HG03159 (cell line): ENCODE measurements around the gene COX20.
A peak's percentile ranks its signal among the peaks of the same experiment; 100 is the strongest.
"Not testable (repeated sequence)": the region's sequence is repeated elsewhere in the genome, so short reads cannot be mapped to it uniquely, and the experiment has no call there.

Source experiments
- ATAC-seq: cut with Tn5 transposase; IDR thresholded peaks from one replicate; pipeline ENCODE4 v1.9.1; 2021; ENCODE audit warnings: mild to moderate bottlenecking, moderate library complexity; ENCODE audit not compliant: unreplicated experiment

COX20 gene

GRCh38 chr1:244821134-244821533, 14.3 kb upstream of the COX20 start:
- no peak for ATAC-seq

DNA sequence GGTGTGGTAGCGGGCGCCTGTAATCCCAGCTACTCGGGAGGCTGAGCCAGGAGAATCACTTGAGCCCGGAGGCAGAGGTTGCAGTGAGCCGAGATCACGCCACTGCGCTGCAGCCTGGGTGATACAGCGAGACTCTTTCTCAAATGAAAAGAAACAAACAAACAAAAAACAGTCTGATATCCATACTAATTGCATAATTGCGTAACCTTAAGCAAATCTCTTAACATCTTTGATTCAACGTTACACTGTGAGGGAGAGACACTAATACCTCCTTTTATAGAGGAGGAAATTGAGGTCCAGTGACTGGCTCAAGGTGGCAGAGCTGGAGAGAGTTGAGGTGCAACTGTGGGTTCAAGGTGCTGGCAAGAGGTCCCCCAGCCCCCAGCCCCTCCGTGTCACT, 12.6 kb upstream of the COX20 start:
- ATAC-seq: no peak

DNA sequence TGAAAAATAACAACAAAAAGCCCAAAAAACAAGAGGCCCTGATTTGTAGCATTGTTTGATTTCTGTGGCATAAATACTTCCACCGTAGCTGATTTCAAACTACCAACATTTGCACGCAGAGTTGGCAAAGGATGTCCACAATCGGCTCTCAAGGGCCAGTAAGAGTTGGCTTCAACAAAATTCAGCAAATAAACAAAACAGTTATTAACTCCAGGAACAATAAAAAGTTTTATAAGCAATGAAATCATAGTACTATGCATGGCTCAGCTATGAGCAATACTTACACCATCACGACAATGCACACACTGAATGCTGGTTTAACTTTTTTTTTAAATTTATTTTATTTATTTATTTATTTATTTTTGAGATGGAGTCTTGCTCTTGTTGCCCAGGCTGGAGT, 8.7 kb upstream of the COX20 start:
- no peak for ATAC-seq

- no peak for ATAC-seq
Measured at GRCh38 chr1:244830639-244831038, 4.8 kb upstream of the COX20 start.

- ATAC-seq: not testable (repeated sequence)
Measured at GRCh38 chr1:244833260-244833659, 2.2 kb upstream of the COX20 start.

- ATAC-seq: peak; percentile 6
Measured at GRCh38 chr1:244833734-244834542, 1.5 kb upstream of the COX20 start.

DNA sequence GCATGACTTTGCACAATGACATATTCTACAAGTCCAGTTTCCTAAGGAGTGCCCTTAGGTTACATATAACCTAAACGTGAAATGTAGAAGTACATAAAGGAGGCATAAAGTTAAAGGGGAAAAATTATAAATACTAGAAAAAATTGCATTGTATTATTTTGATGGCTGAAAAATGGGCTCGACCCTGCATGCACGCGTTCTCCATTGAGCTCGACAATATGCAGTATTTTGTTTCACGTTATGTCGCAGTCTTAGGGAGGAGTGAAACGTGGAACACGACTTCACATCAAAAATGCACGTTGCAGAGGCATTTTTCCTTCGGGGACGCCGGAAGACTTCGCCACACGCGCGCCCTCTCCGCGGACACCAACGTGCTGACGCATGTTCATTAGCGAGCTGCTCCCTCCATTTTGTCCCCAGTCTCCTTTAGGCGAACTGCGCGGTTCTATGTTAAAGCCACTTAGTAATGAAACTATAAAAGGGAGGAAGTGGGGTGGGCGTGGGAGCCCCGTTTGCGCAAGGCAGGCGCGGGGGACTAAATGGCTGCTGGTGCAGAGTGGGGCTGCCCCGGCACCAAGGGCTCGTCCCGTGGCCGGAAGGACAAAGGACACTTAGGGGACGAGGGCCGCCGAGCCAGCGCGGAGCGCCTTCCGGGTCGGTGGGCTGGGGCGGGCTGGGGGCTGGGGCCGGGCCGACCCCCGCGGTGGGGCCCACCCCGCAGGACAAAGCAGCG, 749 bp upstream of the COX20 start:
- peak; percentile 59 for ATAC-seq

GRCh38 chr1:244836135-244836521, 670 bp downstream of the COX20 start:
- no peak for ATAC-seq

- no peak for ATAC-seq
Measured at GRCh38 chr1:244836584-244836983, 1.1 kb downstream of the COX20 start.

DNA sequence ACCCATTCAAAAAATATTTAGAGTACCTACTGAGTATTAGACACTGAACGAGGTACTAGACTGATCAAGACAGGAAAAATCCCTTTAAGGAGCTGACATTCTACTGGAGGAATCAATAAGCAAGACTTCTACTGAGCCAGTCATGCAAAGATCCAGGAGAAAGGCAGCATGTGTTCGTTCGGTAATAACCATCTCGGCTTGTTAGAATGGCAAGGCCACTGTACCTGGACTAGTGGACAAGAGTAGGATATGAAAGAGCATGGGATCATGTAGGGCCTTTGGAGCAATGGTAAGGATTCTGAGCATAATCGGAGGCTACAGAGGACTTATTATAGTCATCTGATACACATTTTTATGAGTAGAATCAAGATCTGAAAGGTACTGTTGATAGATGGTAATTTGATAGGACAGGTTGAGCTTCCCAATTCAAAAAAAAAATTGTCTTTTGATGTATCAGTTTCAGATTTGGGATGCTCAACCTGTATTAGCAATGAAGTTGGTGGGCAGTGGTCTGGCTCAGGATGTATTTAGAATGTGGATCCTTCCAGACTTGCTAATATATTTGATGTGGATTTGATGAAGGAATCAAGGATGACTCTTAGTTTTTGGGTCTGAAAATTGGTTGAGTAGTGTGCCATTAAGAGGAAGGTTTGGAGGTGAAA, 2.3 kb downstream of the COX20 start:
- ATAC-seq: no peak

- no peak for ATAC-seq
Measured at GRCh38 chr1:244839656-244840055, 4.2 kb downstream of the COX20 start.

- ATAC-seq: no peak
Measured at GRCh38 chr1:244840219-244840794, 4.8 kb downstream of the COX20 start.

GRCh38 chr1:244841273-244841927, 5.9 kb downstream of the COX20 start:
- ATAC-seq: no peak

- no peak for ATAC-seq
Measured at GRCh38 chr1:244843148-244843978, 7.9 kb downstream of the COX20 start.

- ATAC-seq: no peak
Measured at GRCh38 chr1:244844155-244845121, 9.0 kb downstream of the COX20 start.

- ATAC-seq: no peak
Measured at GRCh38 chr1:244846653-244847052, 11.2 kb downstream of the COX20 start.

DNA sequence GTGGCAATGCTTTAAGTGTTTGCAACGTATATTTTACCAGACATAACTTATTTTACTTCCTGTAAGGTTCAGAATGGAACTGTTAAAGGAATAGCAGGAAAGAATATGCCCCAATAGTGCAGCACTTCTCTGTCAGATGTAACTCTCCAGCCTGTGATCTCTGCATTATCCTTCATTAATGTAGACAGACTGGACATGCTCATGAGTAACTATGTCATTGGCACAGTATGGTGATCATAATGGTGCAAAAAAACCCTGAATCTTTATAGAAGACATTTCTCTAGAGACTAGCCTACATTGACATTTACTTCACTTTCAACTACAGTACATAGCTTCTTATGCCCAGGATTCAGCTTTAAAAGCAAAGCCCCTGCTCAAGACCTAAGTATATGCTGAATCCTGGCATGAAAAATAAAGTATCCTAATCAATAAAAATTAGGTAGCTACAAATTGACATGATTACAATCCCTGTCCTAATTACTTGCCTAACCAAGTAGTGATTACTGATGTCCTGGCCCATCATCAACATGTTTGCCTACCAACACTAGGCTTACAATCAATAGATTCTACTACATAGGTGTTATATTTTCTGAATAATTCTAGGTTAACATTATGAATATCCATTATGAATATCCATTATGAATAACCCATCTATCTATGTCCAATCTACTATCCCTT, 13.9 kb downstream of the COX20 start:
- no peak for ATAC-seq

DNA sequence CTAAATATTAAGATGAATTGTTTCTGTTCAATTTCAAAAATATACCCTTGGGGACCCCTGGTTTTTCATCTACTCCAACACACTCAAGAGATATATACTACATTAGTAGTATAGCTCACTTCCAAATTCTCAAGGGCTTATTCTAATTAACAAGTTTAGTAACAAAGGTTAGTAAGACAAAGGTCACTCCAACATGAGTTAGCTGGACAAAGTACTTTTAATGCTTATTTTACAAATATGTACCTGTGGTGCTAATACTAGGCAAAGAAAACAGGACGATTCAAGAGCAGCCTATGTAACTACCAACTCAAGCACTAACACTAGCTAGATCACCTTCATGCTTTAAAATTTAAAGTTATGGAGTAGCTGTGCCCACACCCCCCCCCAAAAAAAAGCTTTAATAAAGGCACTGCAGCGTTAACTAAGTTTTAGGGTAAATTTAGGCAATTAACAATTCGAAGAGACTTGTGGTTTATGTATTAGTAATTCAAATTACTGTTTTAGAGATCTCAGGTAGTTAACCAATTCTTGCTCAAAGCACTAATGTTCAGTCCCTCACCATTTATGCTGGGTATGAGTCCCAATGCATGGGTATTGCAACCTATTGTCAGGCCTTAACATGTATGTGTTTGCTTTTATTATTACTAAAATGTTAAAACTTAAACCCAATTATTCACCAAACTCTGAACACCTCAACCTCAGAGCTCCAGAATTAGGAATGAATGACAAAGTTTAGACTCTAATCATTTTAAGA, 14.8 kb downstream of the COX20 start:
- no peak for ATAC-seq
